OCI-LY1 (cell line): ENCODE measurements around the gene MBD6.
"Not testable (repeated sequence)": the region's sequence is repeated elsewhere in the genome, so short reads cannot be mapped to it uniquely, and the experiment has no call there.

Source experiments
- H2AFZ ChIP-seq: fragments of 200-600 bp; sonication (generic), shearing (Covaris generic); 2 replicates; pipeline ENCODE4 v1.6.0; 2014; ENCODE audit warnings: antibody characterized with exemption, mild to moderate bottlenecking, low read length
- H3F3A ChIP-seq: fragments of 200-600 bp; sonication (generic), shearing (Covaris generic); 2 replicates; pipeline ENCODE4 v1.6.0; 2014; ENCODE audit warnings: mild to moderate bottlenecking, antibody characterized with exemption, low read length, moderate library complexity; ENCODE audit not compliant: insufficient read depth
- H3K27ac ChIP-seq: fragments of 200-600 bp; sonication (generic); 2 replicates; pipeline ENCODE4 v1.5.1; 2014; ENCODE audit warnings: low read length, mixed run types, mild to moderate bottlenecking, low read depth; ENCODE audit not compliant: poor library complexity, severe bottlenecking
- H3K27me3 ChIP-seq: fragments of 200-600 bp; sonication (generic); 2 replicates; pipeline ENCODE4 v1.6.0; 2014; ENCODE audit warnings: antibody characterized with exemption, mild to moderate bottlenecking, low read length, moderate library complexity; ENCODE audit not compliant: insufficient read depth
- H3K36me3 ChIP-seq: fragments of 200-600 bp; sonication (generic); 2 replicates; pipeline ENCODE4 v1.6.1; 2014; ENCODE audit warnings: mild to moderate bottlenecking, antibody characterized with exemption, low read length, moderate library complexity, mixed read lengths; ENCODE audit not compliant: insufficient read depth
- H3K4me1 ChIP-seq: fragments of 200-600 bp; sonication (generic); 2 replicates; pipeline ENCODE4 v1.5.1; 2014; ENCODE audit warnings: mild to moderate bottlenecking, low read length, moderate library complexity; ENCODE audit not compliant: insufficient read depth, severe bottlenecking
- H3K4me2 ChIP-seq: fragments of 200-600 bp; sonication (generic), shearing (Covaris generic); 2 replicates; pipeline ENCODE4 v1.6.1; 2014; ENCODE audit warnings: low read length
- H3K4me3 ChIP-seq: fragments of 200-600 bp; sonication (generic); 2 replicates; pipeline ENCODE4 v1.5.1; 2014; ENCODE audit warnings: low read length, low read depth, mild to moderate bottlenecking, mixed read lengths; ENCODE audit not compliant: poor library complexity, severe bottlenecking
- H3K79me2 ChIP-seq: fragments of 200-600 bp; shearing (Covaris generic); 2 replicates; pipeline ENCODE4 v1.6.1; 2016; ENCODE audit warnings: mixed run types, low read length, mixed read lengths; ENCODE audit not compliant: insufficient read depth
- H3K9ac ChIP-seq: fragments of 200-600 bp; sonication (generic), shearing (Covaris generic); 2 replicates; pipeline ENCODE4 v1.6.1; 2014; ENCODE audit warnings: mild to moderate bottlenecking, low read length, mixed read lengths
- H3K9me2 ChIP-seq: fragments of 200-600 bp; sonication (generic), shearing (Covaris generic); 2 replicates; pipeline ENCODE4 v1.6.1; 2014; ENCODE audit warnings: low read depth, mild to moderate bottlenecking, low read length, mixed read lengths
- H3K9me3 ChIP-seq: fragments of 200-600 bp; shearing (Covaris generic); 2 replicates; pipeline ENCODE4 v1.6.1; 2014; ENCODE audit warnings: low read length, mixed read lengths
- H4K20me1 ChIP-seq: fragments of 200-600 bp; sonication (generic), shearing (Covaris generic); 2 replicates; pipeline ENCODE4 v1.6.0; 2016; ENCODE audit warnings: mild to moderate bottlenecking, low read length; ENCODE audit not compliant: insufficient read depth
- EZH2 ChIP-seq: fragments of 200-600 bp; sonication (generic), shearing (Covaris generic); IDR thresholded peaks from 2 replicates; pipeline ENCODE4 v1.8.0; 2017; ENCODE audit warnings: borderline replicate concordance, mixed run types, mild to moderate bottlenecking, antibody characterized with exemption, low read length, moderate library complexity, mixed read lengths
- TF ChIP-seq, protein P1 (sequence below): fragments of 200-600 bp; sonication (generic), shearing (Covaris generic); IDR thresholded peaks from 2 replicates; pipeline ENCODE4 v1.5.1; 2017; ENCODE audit warnings: mild to moderate bottlenecking, antibody characterized with exemption, low read length, moderate library complexity, mixed read lengths

Gene MBD6

DNA sequence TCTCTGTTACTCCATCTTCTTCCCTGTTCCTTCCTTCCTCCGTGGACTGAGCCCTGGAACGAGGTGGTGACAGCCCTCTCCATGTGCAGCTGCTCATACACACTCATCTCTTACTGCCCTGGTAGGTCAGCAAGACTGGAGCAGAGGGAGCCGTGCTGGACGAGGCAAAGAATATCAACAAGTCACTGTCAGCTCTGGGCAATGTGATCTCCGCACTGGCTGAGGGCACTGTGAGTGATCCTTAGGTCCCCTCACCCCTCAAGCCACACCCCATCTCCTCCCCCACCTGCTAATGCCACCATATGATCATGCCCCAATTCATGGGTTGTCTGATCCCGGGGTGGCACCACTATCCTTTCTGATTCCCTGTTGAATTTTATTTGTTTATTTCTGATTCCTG lies 46.2 kb downstream of the MBD6 start:
- H4K20me1 ChIP-seq = no peaks in the 10 kb centered on the region
- H3K4me3 ChIP-seq = no peak overlapping the region
- no peak overlapping the region for H3K27ac ChIP-seq
- no peaks in the 10 kb centered on the region for H3K36me3 ChIP-seq
- no peaks in the 10 kb centered on the region for H3K4me1 ChIP-seq
- no peaks in the 10 kb centered on the region for H3K9me3 ChIP-seq
- H2AFZ ChIP-seq = no peak overlapping the region
- TF ChIP-seq, protein P1, sequence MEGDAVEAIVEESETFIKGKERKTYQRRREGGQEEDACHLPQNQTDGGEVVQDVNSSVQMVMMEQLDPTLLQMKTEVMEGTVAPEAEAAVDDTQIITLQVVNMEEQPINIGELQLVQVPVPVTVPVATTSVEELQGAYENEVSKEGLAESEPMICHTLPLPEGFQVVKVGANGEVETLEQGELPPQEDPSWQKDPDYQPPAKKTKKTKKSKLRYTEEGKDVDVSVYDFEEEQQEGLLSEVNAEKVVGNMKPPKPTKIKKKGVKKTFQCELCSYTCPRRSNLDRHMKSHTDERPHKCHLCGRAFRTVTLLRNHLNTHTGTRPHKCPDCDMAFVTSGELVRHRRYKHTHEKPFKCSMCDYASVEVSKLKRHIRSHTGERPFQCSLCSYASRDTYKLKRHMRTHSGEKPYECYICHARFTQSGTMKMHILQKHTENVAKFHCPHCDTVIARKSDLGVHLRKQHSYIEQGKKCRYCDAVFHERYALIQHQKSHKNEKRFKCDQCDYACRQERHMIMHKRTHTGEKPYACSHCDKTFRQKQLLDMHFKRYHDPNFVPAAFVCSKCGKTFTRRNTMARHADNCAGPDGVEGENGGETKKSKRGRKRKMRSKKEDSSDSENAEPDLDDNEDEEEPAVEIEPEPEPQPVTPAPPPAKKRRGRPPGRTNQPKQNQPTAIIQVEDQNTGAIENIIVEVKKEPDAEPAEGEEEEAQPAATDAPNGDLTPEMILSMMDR = no peak
- TF ChIP-seq EZH2 = no peak
- H3F3A ChIP-seq = no peaks in the 10 kb centered on the region
- no peaks in the 10 kb centered on the region for H3K79me2 ChIP-seq
- H3K4me2 ChIP-seq = no peak overlapping the region
- H3K27me3 ChIP-seq = no peaks in the 10 kb centered on the region
- no peaks in the 10 kb centered on the region for H3K9me2 ChIP-seq
- no peak overlapping the region for H3K9ac ChIP-seq

DNA sequence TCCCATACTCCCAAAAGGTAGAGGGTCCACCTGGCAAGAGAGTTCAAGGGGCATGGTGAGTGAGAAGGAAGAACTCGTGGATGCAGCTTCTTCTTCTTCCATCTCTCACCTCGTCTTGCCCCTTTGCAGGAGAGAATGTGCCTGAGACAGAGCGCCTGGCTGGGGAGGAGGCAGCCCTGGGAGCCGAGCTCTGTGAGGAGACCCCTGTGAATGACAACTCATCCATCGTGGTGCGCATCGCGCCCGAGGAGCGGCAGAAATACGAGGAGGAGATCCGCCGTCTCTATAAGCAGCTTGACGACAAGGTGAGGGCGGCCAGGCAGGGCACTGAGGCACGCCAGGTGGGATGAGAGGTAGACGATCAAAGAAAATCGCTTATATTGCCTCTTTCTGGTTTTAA lies 47.2 kb downstream of the MBD6 start:
- H4K20me1 ChIP-seq = no peaks in the 10 kb centered on the region
- H3F3A ChIP-seq = no peaks in the 10 kb centered on the region
- no peaks in the 10 kb centered on the region for H3K9me2 ChIP-seq
- H3K4me3 ChIP-seq = no peak overlapping the region
- no peak for TF ChIP-seq EZH2
- TF ChIP-seq, protein P1 = no peak
- no peaks in the 10 kb centered on the region for H3K9me3 ChIP-seq
- H3K4me2 ChIP-seq = no peak overlapping the region
- no peaks in the 10 kb centered on the region for H3K79me2 ChIP-seq
- H3K4me1 ChIP-seq = no peaks in the 10 kb centered on the region
- H3K27ac ChIP-seq = no peak overlapping the region
- no peak overlapping the region for H3K9ac ChIP-seq
- no peaks in the 10 kb centered on the region for H3K27me3 ChIP-seq
- H2AFZ ChIP-seq = no peak overlapping the region
- H3K36me3 ChIP-seq = no peaks in the 10 kb centered on the region

DNA sequence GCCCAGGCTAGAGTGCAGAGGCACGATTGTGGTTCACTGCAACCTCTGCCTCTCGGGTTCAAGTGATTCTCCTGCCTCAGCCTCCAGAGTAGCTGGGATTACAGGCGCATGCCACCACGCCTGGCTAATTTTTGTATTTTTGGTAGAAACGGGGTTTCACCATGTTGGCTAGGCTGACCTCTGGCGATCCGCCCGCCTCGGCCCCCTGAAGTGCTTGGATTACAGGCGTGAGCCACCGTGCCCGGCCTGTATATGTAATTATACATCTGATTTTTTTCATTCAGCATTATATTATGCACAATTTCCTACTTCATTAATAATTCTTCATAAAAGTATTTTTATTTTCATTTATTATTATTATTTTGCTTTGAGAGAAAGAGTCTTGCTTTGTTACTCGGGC lies 47.8 kb downstream of the MBD6 start:
- not testable (repeated sequence) for H3K4me2 ChIP-seq, H3K9me2 ChIP-seq, H3K4me3 ChIP-seq, H2AFZ ChIP-seq, H3K36me3 ChIP-seq, H3K9ac ChIP-seq, H3K27me3 ChIP-seq, H3K4me1 ChIP-seq, H3K79me2 ChIP-seq, H3K9me3 ChIP-seq, H3F3A ChIP-seq, H4K20me1 ChIP-seq, H3K27ac ChIP-seq

DNA sequence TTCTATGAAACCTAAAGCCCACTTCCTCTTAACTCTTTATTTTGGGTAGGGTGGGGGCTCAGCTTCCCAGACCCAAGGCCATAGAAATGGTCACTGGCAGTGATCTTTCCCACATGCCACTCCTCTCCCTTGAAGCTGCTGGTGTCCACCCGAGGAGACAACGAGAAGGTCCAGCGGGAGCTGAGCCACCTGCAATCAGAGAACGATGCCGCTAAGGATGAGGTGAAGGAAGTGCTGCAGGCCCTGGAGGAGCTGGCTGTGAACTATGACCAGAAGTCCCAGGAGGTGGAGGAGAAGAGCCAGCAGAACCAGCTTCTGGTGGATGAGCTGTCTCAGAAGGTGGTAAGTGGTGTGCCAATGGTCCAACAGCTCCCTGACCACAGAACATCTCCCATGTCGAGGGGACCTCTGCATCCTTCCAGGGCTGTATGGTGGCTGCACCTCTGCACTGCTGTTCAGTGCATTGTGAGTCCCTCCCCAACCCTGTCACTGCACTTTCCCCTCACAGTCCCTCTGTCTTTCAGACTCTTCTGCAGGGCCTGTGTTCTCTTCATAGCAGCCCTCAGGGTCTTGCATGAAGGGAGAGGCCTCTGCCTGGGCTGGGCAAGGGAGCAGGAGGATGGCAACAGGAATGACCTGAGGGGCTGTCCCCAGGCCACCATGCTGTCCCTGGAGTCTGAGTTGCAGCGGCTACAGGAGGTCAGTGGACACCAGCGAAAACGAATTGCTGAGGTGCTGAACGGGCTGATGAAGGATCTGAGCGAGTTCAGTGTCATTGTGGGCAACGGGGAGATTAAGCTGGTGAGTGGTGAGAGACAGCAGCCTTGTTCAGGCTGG lies 49.5 kb downstream of the MBD6 start:
- H3K36me3 ChIP-seq = no peaks in the 10 kb centered on the region
- no peaks in the 10 kb centered on the region for H3K4me1 ChIP-seq
- no peaks in the 10 kb centered on the region for H3F3A ChIP-seq
- H3K27ac ChIP-seq = no peak overlapping the region
- no peak overlapping the region for H3K4me2 ChIP-seq
- H3K79me2 ChIP-seq = no peaks in the 10 kb centered on the region
- no peaks in the 10 kb centered on the region for H3K9me3 ChIP-seq
- H3K4me3 ChIP-seq = no peak overlapping the region
- H4K20me1 ChIP-seq = no peaks in the 10 kb centered on the region
- H3K9me2 ChIP-seq = no peaks in the 10 kb centered on the region
- H3K9ac ChIP-seq = no peak overlapping the region
- no peak for TF ChIP-seq EZH2
- TF ChIP-seq, protein P1 = no peak
- H2AFZ ChIP-seq = no peak overlapping the region
- H3K27me3 ChIP-seq = no peaks in the 10 kb centered on the region
